Mesodermal cell (in vitro differentiated cells): ENCODE data around the gene SACS.
"Not testable (repeated sequence)": the region's sequence is repeated elsewhere in the genome, so short reads cannot be mapped to it uniquely, and the experiment has no call there.

Source experiments
- H3K27ac ChIP-seq: 2 replicates; pipeline ENCODE4 v1.7.0; 2013; ENCODE audit warnings: mild to moderate bottlenecking, low read depth, low read length, moderate library complexity; ENCODE audit not compliant: severe bottlenecking
- H3K36me3 ChIP-seq: 2 replicates; pipeline ENCODE4 v1.7.1; 2013; ENCODE audit warnings: mild to moderate bottlenecking, low read length, moderate library complexity; ENCODE audit not compliant: control insufficient read depth, insufficient read depth
- H3K4me1 ChIP-seq: one replicate; pipeline ENCODE4 v1.7.1; 2013; ENCODE audit warnings: mild to moderate bottlenecking, low read length; ENCODE audit not compliant: insufficient read depth, control insufficient read depth, poor library complexity, severe bottlenecking
- H3K4me3 ChIP-seq: 2 replicates; pipeline ENCODE4 v1.7.0; 2013; ENCODE audit warnings: low read length, control low read depth, mild to moderate bottlenecking; ENCODE audit not compliant: insufficient read depth, poor library complexity, severe bottlenecking; ENCODE audit errors: extremely low read depth
- H3K9me3 ChIP-seq: 2 replicates; pipeline ENCODE4 v1.7.1; 2013; ENCODE audit warnings: mild to moderate bottlenecking, low read length, moderate library complexity; ENCODE audit not compliant: control insufficient read depth
- WGBS, 2 experiments: methylation state at CpG; one replicate each; pipeline ENCODE4 v1.1.5; 2013; ENCODE audit warnings: missing lambda C conversion rate in 2 of 2; ENCODE audit not compliant: insufficient coverage in 2 of 2; 5-methylcytosine and 5-hydroxymethylcytosine counted together

Gene SACS

DNA sequence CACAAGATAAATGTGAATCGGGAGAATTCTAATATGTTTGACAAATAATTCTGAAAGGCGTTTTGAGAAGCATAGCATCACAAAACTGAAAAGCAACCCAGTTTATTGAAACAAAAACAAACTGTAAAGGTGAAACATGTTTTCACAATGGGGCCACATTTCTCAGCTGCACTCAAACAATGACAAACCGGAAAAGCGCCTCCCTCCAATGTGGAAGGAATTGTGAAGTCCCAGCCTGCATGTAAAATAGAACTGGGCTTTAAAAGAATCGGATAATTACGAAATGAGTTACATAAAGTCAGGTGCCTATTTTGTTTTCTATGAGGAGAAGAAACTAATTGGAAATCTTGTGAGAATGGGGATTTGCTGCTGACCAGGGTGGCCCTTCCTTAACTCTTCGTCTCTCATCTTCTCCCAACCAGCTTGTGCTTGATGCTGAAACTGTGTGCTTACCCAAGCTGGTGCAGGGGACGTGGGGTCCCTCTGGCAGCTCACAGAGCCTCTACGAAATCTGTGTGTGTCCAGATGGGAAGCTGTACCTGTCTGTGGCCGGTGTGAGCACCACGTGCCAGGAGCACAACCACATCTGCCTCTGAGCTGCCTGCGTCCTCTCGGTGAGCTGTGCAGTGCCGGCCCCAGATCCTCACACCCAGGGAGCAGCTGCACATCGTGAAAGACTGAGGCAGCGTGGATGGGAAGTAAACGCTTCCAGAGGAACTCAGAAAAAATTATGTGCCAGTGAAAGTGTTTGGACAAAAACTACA is 109.4 kb downstream of the SACS start:
- no peaks in the 10 kb centered on the region for H3K36me3 ChIP-seq
- no peak overlapping the region for H3K27ac ChIP-seq
- H3K9me3 ChIP-seq = no peaks in the 10 kb centered on the region
- 80 to 81% methylated on average over 15 to 17 of the region's 17 CpGs for WGBS, 2 experiments
- peaks cover 10% of the 10 kb centered on the region for H3K4me1 ChIP-seq
- H3K4me3 ChIP-seq = no peak overlapping the region

DNA sequence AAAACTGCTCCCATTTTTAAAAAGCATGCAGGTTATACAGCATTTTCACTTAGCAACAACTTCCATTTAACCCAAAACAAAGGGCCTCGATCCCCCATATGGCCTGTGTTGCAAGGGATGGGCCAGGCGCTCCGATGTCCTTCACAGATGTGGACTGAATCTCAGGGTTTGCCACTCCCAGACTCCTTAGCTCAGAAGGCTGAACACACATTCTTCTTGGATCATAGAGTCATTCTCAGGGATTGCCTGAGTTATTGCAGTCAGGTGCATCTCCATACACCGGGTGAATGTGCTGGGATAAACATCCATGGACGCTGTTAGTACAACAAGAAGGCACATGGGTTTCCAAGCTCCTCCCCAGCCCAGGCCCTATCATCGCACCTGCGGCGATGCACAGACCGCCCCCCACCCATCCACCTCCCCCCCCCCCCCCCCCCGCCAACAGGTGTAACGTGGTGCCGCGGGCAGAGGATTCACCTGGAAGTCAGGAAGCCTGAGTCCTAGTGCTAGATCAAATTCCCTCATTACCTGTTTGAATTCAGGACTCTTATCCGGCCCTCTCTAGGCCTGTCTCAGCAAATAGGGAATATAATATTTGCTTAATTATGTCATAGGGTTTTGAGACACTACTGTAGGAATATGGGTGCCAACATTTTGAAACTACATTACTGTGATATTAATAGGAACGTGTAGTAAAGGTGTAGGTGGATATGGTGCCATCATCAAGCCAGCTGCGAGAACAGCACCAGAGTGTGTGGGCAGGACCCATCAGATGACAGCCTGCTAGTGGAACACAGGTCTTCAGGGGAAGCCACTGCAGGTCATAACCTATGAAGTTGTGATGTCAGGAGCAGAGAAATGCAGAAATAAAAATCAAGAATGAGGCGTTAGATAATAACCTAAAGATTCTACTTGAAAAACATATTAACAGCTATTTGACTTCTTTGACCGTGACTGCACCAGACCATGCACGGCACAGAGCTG is 110.9 kb downstream of the SACS start:
- H3K4me1 ChIP-seq = peaks cover 10% of the 10 kb centered on the region
- H3K36me3 ChIP-seq = no peaks in the 10 kb centered on the region
- H3K4me3 ChIP-seq = no peak overlapping the region
- H3K9me3 ChIP-seq = no peaks in the 10 kb centered on the region
- 95 to 99% methylated on average over 6 to 8 of the region's 19 CpGs for WGBS, 2 experiments
- H3K27ac ChIP-seq = peak overlapping the region; percentile 69

DNA sequence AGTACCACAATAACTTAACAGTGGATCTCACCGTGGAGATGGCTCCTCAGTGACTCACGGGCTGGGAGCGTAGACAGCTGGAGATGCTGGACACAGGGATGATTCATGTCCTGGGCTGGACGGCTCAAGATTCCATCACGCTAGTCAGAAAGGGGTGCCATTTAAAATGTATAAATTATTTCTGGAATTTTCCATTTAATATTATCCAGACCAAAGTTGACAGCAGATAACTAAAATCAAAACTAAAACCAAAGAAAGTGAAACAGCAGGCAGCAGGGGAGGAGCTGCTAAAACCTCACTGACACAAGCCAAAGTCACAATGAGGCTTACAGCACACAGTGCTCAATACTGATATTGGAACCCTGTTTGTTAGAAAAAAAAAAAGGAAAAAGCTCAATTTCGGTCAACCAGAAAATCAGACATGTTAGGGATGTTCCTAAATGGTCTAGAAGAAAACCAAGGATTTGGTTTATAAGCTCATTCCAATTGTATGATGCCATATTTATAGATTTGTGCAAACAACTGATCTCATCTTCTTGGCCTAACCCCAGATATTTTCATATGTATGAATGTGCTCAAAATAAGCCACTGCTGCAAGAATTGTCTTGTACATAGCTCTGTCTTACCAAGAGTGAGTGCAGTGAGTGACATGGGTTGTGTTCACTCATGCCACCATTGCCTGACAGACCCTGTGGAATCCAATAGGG is 111.8 kb downstream of the SACS start:
- no peak overlapping the region for H3K4me3 ChIP-seq
- H3K36me3 ChIP-seq = no peaks in the 10 kb centered on the region
- peaks cover 10% of the 10 kb centered on the region for H3K4me1 ChIP-seq
- H3K9me3 ChIP-seq = no peaks in the 10 kb centered on the region
- WGBS, 2 experiments = 84 to 95% methylated on average over 3 to 4 of the region's 6 CpGs
- peak overlapping the region; percentile 69 for H3K27ac ChIP-seq

DNA sequence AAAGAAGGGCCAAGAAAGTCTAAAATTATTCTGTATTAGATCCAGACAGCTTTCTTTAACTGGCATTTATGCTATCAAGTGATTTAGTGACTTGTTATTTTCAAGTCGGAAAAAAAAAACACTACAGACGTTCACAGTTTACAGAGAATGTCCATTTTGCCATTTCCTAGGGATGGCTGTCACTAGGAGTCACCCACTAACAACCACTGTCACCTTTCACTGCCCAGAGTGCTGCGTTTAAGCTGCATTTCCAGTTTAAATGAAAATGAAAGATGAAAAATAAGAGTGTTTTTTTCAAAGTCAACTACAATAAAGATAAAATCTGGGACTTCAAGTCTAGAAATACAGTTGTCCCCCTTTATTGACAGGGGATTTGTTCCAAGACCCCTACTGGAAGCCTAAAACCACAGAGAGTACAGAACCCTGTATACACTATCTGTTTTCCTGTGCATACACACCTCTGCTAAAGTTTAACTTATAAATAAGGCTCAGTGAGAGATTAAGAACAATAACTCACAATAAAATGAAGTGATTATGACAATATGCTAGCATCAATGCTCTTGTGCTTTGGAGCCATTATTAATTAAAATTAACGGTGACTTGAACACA is 112.5 kb downstream of the SACS start:
- peaks cover 10% of the 10 kb centered on the region for H3K4me1 ChIP-seq
- no peaks in the 10 kb centered on the region for H3K9me3 ChIP-seq
- peak overlapping the region; percentile 69 for H3K27ac ChIP-seq
- no peaks in the 10 kb centered on the region for H3K36me3 ChIP-seq
- 83 to 92% methylated on average over 2 of the region's 4 CpGs for WGBS, 2 experiments
- H3K4me3 ChIP-seq = no peak overlapping the region

DNA sequence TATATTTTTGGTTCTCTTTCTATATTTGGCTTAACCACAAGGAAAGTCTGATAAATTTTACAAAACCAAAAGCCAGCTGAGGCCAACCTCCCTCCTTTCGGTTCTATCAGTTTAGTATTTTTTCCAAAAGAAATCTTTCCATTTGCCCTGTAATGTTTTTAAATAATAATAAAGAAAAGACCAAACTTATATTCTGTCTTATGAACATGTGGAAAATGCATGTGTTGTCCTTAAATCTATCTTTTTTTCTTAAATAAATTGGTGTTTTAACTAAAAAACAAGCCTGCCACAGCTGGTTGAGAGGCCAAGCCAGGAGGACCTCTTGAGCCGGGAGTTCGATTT is 113.6 kb downstream of the SACS start:
- no peaks in the 10 kb centered on the region for H3K36me3 ChIP-seq
- no peaks in the 10 kb centered on the region for H3K9me3 ChIP-seq
- peaks cover 10% of the 10 kb centered on the region for H3K4me1 ChIP-seq
- 88 to 94% methylated on average over 2 of the region's 3 CpGs for WGBS, 2 experiments
- H3K27ac ChIP-seq = no peak overlapping the region
- no peak overlapping the region for H3K4me3 ChIP-seq

DNA sequence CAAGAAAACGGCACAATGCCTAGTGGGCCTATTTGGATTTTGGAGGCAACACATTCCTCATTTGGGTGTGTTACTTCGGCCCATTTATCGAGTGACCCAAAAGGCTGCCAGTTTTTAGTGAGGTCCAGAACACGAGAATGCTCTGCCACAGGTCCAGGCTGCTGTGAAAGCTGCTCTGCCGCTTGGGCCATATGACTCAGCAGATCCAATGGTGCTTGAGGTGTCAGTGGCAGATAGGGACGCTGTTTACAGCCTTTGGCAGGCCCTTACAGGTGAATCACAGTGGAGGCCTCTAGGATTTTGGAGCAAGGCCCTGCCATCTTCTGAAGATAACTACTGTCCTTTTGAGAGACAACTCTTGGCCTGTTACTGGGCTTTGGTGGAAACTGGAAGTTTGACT is 118.7 kb downstream of the SACS start:
- not testable (repeated sequence) for H3K4me3 ChIP-seq, H3K36me3 ChIP-seq, H3K27ac ChIP-seq, H3K9me3 ChIP-seq, H3K4me1 ChIP-seq
- 74 to 85% methylated on average over 6 of the region's 6 CpGs for WGBS, 2 experiments

DNA sequence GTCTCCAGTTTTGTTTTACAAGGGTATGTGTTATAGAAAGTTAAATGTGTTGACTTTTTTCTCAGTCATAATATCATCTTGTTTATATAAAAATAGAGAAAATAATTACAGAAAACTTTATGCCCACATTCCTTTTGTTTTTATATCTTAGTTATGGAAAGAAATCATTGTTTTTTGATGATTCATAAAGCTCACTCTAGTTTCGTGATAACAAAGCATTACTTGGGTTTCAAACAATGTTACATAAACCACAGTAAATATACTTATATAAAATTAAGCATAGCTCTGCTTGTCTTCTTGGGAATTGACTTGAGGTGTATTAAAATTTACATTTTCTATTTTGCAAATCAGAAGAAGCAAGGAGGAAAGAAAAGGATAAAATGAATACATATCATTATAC is 140.9 kb downstream of the SACS start:
- WGBS, 2 experiments = no CpG with 5 or more reads among the region's 1 CpG
- no peaks in the 10 kb centered on the region for H3K4me1 ChIP-seq
- no peak overlapping the region for H3K4me3 ChIP-seq
- no peaks in the 10 kb centered on the region for H3K9me3 ChIP-seq
- H3K36me3 ChIP-seq = no peaks in the 10 kb centered on the region
- H3K27ac ChIP-seq = no peak overlapping the region

DNA sequence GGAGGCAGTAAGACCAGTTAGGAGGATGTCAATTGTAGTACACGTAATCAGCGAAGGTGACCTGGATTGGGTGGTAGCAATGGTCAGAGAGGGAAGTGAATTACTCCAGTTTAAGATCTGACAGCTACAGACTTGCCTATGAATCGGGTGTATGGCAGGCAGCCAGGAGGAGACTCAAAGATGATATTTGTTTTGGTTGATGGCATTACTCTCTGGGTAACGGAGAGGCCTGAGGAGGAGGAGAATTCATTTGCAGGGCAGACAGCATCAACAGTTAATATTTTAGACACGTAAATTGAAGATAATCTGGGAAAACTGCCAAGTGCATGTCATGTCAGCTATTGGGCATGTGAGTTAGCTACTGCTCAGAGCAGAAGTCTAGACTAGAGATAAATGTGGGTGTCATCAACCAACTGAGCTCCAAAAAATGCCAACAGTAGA is 143.6 kb downstream of the SACS start:
- Histone ChIP-seq H3K9me3 (no peaks in the 10 kb centered on the region), H3K27ac (no peak overlapping the region), H3K36me3 (no peaks in the 10 kb centered on the region), H3K4me1 (no peaks in the 10 kb centered on the region), H3K4me3 (no peak overlapping the region)
- 91 to 96% methylated on average over 5 of the region's 5 CpGs for WGBS, 2 experiments

DNA sequence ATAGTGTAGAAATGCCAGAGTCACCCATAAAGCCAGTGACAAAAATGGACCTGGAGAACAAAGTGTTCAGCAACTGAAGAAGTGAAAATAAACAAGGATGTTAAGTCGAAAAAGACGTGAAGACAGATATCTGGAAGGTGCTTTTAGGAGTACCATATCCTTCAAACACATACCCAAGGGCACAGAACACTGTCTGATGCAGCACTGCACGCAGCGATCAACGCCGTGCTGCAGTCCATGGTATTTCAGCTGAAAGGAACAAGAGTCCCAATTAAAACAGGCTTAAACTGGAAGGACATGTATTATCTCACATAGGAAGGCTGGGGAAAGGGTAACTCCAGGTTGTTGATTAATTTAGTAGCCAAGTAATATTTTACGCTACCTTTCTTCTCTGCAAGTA is 144.5 kb downstream of the SACS start:
- H3K4me1 ChIP-seq = no peaks in the 10 kb centered on the region
- H3K36me3 ChIP-seq = no peaks in the 10 kb centered on the region
- no peak overlapping the region for H3K27ac ChIP-seq
- H3K9me3 ChIP-seq = no peaks in the 10 kb centered on the region
- no peak overlapping the region for H3K4me3 ChIP-seq
- 80 to 95% methylated on average over 5 to 6 of the region's 7 CpGs for WGBS, 2 experiments

DNA sequence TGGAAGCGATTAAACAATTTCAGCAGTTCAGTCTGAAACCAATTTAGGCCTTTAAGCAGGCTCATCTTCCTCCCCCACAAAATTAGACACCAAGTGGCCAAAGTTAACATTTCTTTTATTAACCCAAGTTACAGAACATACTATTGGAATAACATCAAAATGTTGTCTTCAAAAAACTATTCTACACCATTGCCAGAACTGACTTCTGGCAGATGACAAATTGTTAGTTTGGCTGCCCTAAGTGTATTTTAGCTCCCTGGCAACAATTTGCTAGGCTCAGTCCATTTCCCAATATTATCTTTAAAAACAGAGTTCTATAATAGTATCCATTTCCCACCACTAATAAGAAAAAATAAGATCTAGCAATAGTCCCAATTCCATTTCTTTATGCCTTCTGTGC is 144.9 kb downstream of the SACS start:
- Histone ChIP-seq H3K4me3 (no peak overlapping the region), H3K4me1 (no peaks in the 10 kb centered on the region), H3K27ac (no peak overlapping the region), H3K36me3 (no peaks in the 10 kb centered on the region), H3K9me3 (no peaks in the 10 kb centered on the region)
- WGBS, 2 experiments = 100% methylated on average over 1 of the region's 1 CpG; no CpG with 5 or more reads in 1 of the 2 experiments
